NT2/D1 (cell line): Measurements from ENCODE around the gene DCLRE1C.

Experiments
- SUZ12 ChIP-seq: IDR thresholded peaks from 2 replicates; pipeline ENCODE4 v1.6.1; 2011; ENCODE audit not compliant: insufficient read length, insufficient read depth; ENCODE audit errors: extremely low read depth
- YY1 ChIP-seq: IDR thresholded peaks from 2 replicates; pipeline ENCODE4 v1.6.1; 2011; ENCODE audit not compliant: insufficient read length, insufficient read depth
- ZNF274 ChIP-seq: IDR thresholded peaks from 2 replicates; pipeline ENCODE4 v1.6.1; 2011; ENCODE audit warnings: mild to moderate bottlenecking, low read depth, low read length

DNA sequence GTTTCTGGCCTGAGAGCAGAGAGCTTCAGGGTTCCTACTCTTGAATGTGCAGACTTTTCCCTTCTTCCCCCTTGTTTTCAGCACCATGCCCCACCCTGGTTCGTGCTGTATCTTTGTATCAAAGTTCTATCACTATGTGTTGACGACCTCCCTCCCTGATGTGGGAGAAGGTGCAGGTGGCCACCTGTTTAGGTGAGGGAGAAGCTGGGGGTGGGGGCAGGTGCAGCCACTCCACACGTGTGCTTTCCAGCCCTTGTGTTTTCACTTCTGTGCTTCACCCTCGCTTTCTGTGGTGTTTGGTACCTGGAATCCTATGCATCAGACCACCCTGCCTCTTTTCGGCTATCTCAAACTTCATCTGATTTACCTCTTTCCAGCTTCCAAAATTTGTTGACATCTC, 94.9 kb downstream of the DCLRE1C start:
- TF ChIP-seq YY1 (no peak), ZNF274 (no peak), SUZ12 (no peak)
